Activated naive CD8-positive, alpha-beta T cell (primary cell): ENCODE measurements around the gene GBP1.
"Not testable (repeated sequence)": the region's sequence is repeated elsewhere in the genome, so short reads cannot be mapped to it uniquely, and the experiment has no call there.

Experiments used
- H3K27ac Mint-ChIP-seq: one replicate; pipeline ENCODE4 v1.8.0; 2021; ENCODE audit warnings: mixed read lengths
- H3K27me3 Mint-ChIP-seq: one replicate; pipeline ENCODE4 v1.8.0; 2021; ENCODE audit warnings: mixed read lengths
- H3K36me3 Mint-ChIP-seq: one replicate; pipeline ENCODE4 v1.8.0; 2021; ENCODE audit warnings: mixed read lengths
- H3K4me1 Mint-ChIP-seq: one replicate; pipeline ENCODE4 v1.8.0; 2021; ENCODE audit warnings: low read depth, mixed read lengths
- H3K4me3 Mint-ChIP-seq: one replicate; pipeline ENCODE4 v1.8.0; 2021; ENCODE audit warnings: mild to moderate bottlenecking, mixed read lengths
- H3K9me3 Mint-ChIP-seq: one replicate; pipeline ENCODE4 v1.8.0; 2021; ENCODE audit warnings: low read depth, mixed read lengths

Gene GBP1

DNA sequence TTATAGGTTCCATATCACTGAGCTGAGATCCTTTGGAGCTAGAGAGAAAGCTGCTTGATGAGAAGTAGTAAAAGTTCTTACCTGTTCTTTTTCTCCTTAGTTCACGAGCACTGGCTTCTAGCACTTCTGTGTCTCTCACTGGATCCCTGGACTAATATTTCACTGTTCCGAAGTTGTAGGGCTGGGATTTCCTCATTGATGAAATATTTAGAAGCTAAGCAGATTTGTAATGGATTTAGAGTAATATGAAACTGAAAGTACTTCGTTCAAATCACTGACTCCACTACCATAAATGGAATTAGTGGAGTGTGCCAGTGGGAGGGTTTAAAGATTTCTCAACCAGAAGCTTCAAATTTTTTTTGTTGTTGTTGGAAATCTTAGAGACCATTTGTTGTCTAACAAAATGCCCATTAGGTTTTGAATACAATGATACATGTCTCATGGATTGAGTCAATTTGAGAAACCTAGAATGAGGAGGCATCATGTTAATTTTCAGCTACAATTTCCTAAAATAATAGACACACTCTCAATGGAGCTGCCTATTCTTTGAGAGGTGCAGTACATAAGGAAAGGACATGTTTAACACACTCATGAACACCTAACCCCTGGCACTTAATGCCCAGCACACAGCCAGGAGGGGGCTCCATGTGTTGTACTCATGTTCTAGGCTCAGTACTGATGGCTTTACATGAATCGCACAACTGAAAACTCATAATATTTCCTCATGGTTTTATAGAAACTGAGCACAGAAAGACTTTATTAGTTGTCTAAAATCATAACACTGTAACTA, at the start of gene GBP1:
Gene GBP1, minus strand, starts transcription at position 130 of the 790 bp plus-strand sequence. CDS start 1,974 bp downstream, outside the sequence.
- Mint-ChIP-seq H3K27ac (peak within 1 kb of the TSS; percentile 95), H3K9me3 (no peaks in the 10 kb centered on the region), H3K4me1 (peaks cover 71% of the 10 kb centered on the region), H3K4me3 (peak within 1 kb of the TSS; percentile 94), H3K27me3 (no peaks in the 10 kb centered on the region), H3K36me3 (peaks cover 24% of the 10 kb centered on the region)

DNA sequence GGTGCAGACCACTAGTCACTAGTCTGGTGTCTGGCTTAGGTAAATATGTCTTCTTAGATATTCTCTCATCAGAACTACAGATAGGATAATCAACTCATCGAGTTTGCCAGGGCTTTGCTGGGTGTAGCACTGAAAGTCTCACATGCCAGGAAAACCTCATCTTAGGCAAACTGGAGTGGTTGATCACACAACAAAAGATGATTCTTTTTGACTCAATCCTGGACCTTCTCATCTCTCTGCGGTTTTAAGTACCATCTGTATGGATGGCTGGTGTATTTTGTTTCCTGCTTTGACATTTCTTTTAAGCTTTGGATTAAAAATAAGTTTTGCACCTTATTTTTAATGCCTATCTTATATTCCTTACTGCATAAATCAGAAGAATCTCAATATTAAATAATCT, 49.7 kb upstream of the GBP1 start:
- Mint-ChIP-seq H3K27me3 (no peaks in the 10 kb centered on the region), H3K27ac (peak overlapping the region; percentile 82), H3K9me3 (no peaks in the 10 kb centered on the region), H3K4me3 (no peak overlapping the region), H3K4me1 (peaks cover 53% of the 10 kb centered on the region), H3K36me3 (peaks cover 46% of the 10 kb centered on the region)

- H3K9me3 Mint-ChIP-seq, result no peaks in the 10 kb centered on the region
- peak overlapping the region; percentile 67 for H3K27ac Mint-ChIP-seq
- H3K36me3 Mint-ChIP-seq, result peaks cover 59% of the 10 kb centered on the region
These were observed 48.0 kb upstream of the GBP1 start for GRCh38 chr1:89112871-89113613.

GRCh38 chr1:89104687-89105086, 39.7 kb upstream of the GBP1 start:
- peaks cover 4% of the 10 kb centered on the region for H3K9me3 Mint-ChIP-seq
- H3K4me1 Mint-ChIP-seq, result peaks cover 20% of the 10 kb centered on the region
- peak overlapping the region; percentile 52 for H3K27ac Mint-ChIP-seq
- no peak overlapping the region for H3K4me3 Mint-ChIP-seq
- no peaks in the 10 kb centered on the region for H3K27me3 Mint-ChIP-seq
- peaks cover 53% of the 10 kb centered on the region for H3K36me3 Mint-ChIP-seq

More at GRCh38 chr1:89112871-89113613, 48.0 kb upstream of the GBP1 start:
- no peaks in the 10 kb centered on the region for H3K27me3 Mint-ChIP-seq
- H3K4me3 Mint-ChIP-seq, result no peak overlapping the region
- H3K4me1 Mint-ChIP-seq, result peaks cover 58% of the 10 kb centered on the region

GRCh38 chr1:89104147-89104546, 39.1 kb upstream of the GBP1 start:
- Mint-ChIP-seq H3K36me3 (peaks cover 48% of the 10 kb centered on the region), H3K27me3 (no peaks in the 10 kb centered on the region), H3K27ac (peak overlapping the region; percentile 52), H3K4me3 (no peak overlapping the region), H3K9me3 (peaks cover 4% of the 10 kb centered on the region), H3K4me1 (peaks cover 19% of the 10 kb centered on the region)

GRCh38 chr1:89102021-89102420, 37.0 kb upstream of the GBP1 start:
- Mint-ChIP-seq H3K9me3 (peaks cover 4% of the 10 kb centered on the region), H3K4me3 (no peak overlapping the region), H3K27ac (no peak overlapping the region), H3K4me1 (peaks cover 14% of the 10 kb centered on the region), H3K27me3 (no peaks in the 10 kb centered on the region), H3K36me3 (peaks cover 33% of the 10 kb centered on the region)

GRCh38 chr1:89100412-89100811, 35.4 kb upstream of the GBP1 start:
- Mint-ChIP-seq H3K27me3 (no peaks in the 10 kb centered on the region), H3K4me1 (peaks cover 13% of the 10 kb centered on the region), H3K27ac (no peak overlapping the region), H3K9me3 (peaks cover 15% of the 10 kb centered on the region), H3K36me3 (peaks cover 29% of the 10 kb centered on the region), H3K4me3 (no peak overlapping the region)

DNA sequence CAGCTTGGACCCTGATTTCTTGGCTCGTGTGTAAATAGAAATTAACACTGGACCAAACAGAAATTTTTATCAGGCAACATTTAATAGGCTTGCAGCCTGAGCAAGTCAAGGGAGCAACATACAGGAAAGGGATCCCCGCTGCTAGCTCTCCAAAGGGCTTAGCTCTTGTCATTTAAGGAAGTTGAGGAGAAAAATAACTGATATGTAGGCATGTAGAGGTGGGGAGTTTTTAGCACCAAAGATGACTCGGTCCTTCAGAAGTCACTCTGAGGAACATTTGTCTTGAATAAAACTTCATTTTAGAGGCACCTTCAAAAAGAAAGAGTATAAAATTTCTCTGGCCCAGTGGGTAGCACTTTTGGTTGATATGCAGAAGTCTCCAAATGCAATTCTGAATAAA, 33.8 kb upstream of the GBP1 start:
- Mint-ChIP-seq H3K9me3 (peaks cover 11% of the 10 kb centered on the region), H3K4me3 (no peak overlapping the region), H3K27me3 (no peaks in the 10 kb centered on the region), H3K36me3 (peaks cover 15% of the 10 kb centered on the region), H3K4me1 (peaks cover 2% of the 10 kb centered on the region), H3K27ac (no peak overlapping the region)

GRCh38 chr1:89095737-89096136, 30.7 kb upstream of the GBP1 start:
- peaks cover 11% of the 10 kb centered on the region for H3K36me3 Mint-ChIP-seq
- no peaks in the 10 kb centered on the region for H3K27me3 Mint-ChIP-seq
- peaks cover under 1% of the 10 kb centered on the region for H3K4me1 Mint-ChIP-seq
- H3K27ac Mint-ChIP-seq, result no peak overlapping the region
- peaks cover 11% of the 10 kb centered on the region for H3K9me3 Mint-ChIP-seq
- no peak overlapping the region for H3K4me3 Mint-ChIP-seq

DNA sequence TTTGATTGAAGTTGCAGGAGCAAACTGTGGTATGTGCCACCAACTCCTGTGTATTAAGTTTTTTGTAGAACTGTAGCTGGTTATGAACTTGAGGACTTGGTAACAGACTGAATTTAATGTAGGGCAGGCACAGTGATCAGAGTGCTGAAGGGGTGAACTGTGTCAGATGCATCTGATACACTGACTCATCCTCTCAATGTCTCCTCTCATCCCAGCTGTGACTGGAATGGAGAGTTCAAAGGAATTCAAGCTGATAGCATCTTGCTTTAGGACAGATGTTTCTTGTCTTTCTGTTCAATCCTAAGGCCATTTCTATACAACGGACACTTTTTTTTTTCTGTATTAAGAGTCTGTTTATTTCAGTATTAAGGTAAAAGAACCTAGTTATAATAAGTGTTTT, 25.0 kb upstream of the GBP1 start:
- Mint-ChIP-seq H3K9me3 (no peaks in the 10 kb centered on the region), H3K4me3 (no peak overlapping the region), H3K36me3 (no peaks in the 10 kb centered on the region), H3K27me3 (no peaks in the 10 kb centered on the region), H3K27ac (no peak overlapping the region), H3K4me1 (peaks cover 5% of the 10 kb centered on the region)

DNA sequence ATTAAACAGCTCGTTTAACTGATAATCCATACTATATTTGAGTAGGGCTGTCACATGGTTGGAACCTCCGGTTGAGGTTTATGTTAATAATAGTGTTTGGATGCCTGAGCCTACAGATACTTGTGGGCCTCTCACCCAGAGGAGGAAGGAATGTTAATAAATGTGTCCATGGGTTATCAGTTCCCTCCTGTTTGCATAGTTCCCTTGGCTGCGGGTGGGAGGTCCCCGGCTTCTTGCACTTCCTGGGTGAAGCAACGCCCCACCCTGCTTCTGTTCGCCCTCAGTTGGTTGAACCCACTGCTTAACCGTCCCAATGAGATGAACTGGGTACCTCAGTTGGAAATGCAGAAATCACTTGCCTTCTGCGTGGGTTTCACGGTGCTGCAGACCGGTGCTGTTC, 23.6 kb upstream of the GBP1 start:
- H3K4me1 Mint-ChIP-seq, result peaks cover 5% of the 10 kb centered on the region
- no peaks in the 10 kb centered on the region for H3K9me3 Mint-ChIP-seq
- no peak overlapping the region for H3K4me3 Mint-ChIP-seq
- H3K27me3 Mint-ChIP-seq, result no peaks in the 10 kb centered on the region
- H3K36me3 Mint-ChIP-seq, result no peaks in the 10 kb centered on the region
- H3K27ac Mint-ChIP-seq, result no peak overlapping the region

- H3K27me3 Mint-ChIP-seq, result no peaks in the 10 kb centered on the region
- no peak overlapping the region for H3K4me3 Mint-ChIP-seq
- H3K36me3 Mint-ChIP-seq, result no peaks in the 10 kb centered on the region
- H3K9me3 Mint-ChIP-seq, result no peaks in the 10 kb centered on the region
- peaks cover 5% of the 10 kb centered on the region for H3K4me1 Mint-ChIP-seq
- H3K27ac Mint-ChIP-seq, result no peak overlapping the region
These were observed 22.2 kb upstream of the GBP1 start for GRCh38 chr1:89087241-89087640.

- no peaks in the 10 kb centered on the region for H3K9me3 Mint-ChIP-seq
- peaks cover 5% of the 10 kb centered on the region for H3K4me1 Mint-ChIP-seq
- H3K4me3 Mint-ChIP-seq, result no peak overlapping the region
- no peaks in the 10 kb centered on the region for H3K27me3 Mint-ChIP-seq
- H3K36me3 Mint-ChIP-seq, result no peaks in the 10 kb centered on the region
- H3K27ac Mint-ChIP-seq, result no peak overlapping the region
These were observed 20.8 kb upstream of the GBP1 start for GRCh38 chr1:89085781-89086180.

- peaks cover 4% of the 10 kb centered on the region for H3K9me3 Mint-ChIP-seq
- no peak overlapping the region for H3K27ac Mint-ChIP-seq
- H3K4me1 Mint-ChIP-seq, result no peaks in the 10 kb centered on the region
- H3K4me3 Mint-ChIP-seq, result no peak overlapping the region
- no peaks in the 10 kb centered on the region for H3K27me3 Mint-ChIP-seq
- H3K36me3 Mint-ChIP-seq, result peaks cover 6% of the 10 kb centered on the region
These were observed 16.0 kb upstream of the GBP1 start for GRCh38 chr1:89081005-89081404.

GRCh38 chr1:89080068-89080467, 15.1 kb upstream of the GBP1 start:
- not testable (repeated sequence) for H3K36me3 Mint-ChIP-seq, H3K9me3 Mint-ChIP-seq, H3K4me1 Mint-ChIP-seq, H3K27ac Mint-ChIP-seq, H3K27me3 Mint-ChIP-seq, H3K4me3 Mint-ChIP-seq
